Measurements from ENCODE around the gene NTF3.
A peak's percentile ranks its signal among the peaks of the same experiment; 100 is the strongest.

Gene NTF3

GRCh38 chr12:5459051-5459782 is 27.3 kb downstream of the NTF3 start:
- no peak for DNase-seq

DNA sequence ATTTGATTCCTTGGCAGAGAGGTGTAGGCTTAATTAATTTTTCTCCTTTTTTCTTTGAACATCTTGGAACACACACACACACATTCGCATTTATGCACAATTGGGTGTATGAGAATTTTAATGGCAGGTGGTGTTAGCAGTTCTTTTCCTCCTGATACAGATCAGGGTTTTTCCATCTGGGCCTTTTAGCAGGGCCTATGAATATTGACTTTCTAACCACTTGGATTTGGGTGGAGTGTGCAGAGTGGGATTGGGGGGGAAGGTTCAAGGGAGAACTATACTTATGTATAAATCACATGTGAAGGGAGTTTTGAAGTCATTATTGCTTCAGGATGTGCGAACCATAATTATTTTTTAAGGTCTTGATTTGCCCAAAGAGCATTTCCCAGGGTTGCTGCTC is 28.9 kb downstream of the NTF3 start:
- peak; percentile 23 for DNase-seq

DNA sequence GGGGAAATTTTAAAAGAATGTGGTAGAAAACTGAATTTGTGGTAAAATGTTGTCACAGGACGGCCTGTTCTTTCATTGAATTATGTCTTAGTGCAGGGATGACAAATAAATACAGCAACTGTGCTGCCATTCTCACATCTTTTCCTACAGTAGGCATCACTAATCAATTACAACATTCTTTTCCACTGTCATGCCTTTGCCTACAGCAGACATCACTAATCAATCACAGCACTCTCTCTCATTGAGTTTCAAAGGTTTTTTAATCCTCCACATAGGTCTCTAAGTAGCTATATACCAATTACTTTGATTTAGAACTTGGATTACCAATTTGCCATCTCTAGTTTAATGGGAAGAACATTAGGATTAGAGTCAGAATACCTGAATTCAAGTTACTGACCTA is 30.1 kb downstream of the NTF3 start:
- no peak for DNase-seq

DNA sequence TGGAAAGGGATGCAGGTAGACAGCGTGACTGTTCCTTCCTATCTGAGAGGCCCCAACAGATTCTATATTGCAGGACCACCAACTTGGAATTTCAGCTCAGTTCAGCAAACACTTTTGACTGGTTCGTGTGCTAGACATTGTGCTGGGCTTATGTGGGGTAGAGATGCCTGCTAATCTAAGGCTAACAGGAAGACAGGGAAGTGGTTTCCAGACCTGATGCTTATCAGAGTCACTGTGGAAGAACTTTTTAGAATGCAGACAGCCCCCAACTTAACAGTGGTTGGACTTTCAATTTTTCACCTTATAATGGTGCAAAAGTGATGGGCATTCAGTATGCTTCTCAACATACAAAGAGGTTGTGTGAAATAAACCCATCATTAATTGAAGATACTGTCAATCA is 32.2 kb downstream of the NTF3 start:
- no peak for DNase-seq

GRCh38 chr12:5465384-5465783 is 33.5 kb downstream of the NTF3 start:
- DNase-seq, result no peak

DNA sequence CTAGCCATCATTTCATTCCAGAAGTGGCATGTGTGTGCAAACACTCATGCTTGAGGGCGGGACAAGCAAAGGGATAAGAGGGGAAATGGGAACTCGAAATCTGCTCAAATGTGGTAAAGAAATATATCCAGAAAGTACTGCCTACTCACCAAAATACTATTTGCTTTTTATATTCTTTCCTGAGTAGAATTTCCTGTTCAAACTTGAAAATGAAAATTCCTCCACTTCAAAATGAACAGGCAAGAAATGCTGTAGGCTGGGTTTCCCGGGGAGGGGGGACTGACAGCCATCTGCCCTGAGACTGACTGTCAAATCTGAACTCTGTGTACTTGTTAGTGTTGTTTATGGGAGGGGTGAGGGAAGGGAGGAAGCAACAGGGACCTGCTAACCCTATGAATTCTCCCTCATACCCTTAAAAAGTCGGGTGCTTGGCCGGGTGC is 34.6 kb downstream of the NTF3 start:
- no peak for DNase-seq

- DNase-seq, result no peak
These were observed 36.0 kb downstream of the NTF3 start for GRCh38 chr12:5467931-5468330.

DNA sequence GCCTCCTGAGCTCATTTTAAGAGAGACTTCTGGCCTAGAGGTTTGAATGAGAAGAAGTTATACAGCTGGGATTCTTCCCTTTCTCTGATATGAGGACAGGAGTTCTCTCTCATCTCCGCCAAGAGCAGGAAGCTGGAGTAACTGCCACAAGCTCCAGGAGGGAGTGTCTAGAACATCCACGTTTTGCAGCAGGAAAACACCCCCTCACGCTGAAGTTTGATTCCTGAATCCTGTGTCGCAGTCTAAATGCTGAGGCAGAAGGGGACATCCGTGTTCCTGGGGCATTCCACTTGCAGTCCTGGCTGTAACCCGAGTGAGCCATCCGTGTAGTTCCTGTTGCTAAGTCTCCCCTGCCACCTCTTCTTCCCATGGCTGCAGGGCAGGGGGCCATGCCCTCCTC is 38.3 kb downstream of the NTF3 start:
- DNase-seq, result no peak

GRCh38 chr12:5470703-5471102 is 38.8 kb downstream of the NTF3 start:
- no peak for DNase-seq

GRCh38 chr12:5473076-5473782 is 41.3 kb downstream of the NTF3 start:
- no peak for DNase-seq

DNA sequence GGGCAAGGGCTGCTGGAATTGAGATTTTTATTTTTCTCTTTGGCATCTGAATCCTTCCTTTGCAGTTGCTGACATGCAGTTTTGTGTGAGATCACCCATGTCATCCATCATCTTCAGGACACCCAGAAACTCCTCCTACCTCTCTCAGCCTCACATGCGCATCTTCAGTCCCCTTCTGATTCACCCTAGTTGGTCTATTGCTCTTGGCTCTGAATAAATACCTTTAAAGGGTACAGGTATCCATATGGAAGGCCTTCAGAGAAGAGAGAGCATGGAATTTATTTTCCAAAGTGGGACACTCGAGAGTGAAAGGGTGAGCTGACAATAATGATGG is 41.8 kb downstream of the NTF3 start:
- DNase-seq, result no peak

- DNase-seq, result no peak
These were observed 44.4 kb downstream of the NTF3 start for GRCh38 chr12:5476356-5476755.

GRCh38 chr12:5478081-5478706 is 46.3 kb downstream of the NTF3 start:
- no peak for DNase-seq

DNA sequence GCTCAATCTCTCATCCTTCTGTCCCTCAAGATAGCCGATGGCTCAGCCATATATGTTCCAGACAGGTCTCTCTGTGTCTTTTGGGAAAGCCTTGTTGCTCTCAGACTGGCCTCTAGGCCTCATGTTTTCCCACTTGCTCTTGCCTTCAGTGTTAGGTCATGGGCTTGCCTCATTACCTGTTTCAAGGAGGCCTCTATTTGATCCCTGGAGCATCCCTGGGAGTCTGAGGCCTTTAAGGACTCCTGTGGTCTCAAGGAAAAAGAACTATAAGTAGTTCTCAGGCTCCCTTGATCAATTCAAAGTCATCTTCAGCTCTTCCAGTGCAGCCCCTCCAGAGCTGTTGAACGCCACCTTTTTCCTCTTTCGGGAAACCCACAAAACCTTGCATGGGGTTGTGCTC is 47.9 kb downstream of the NTF3 start:
- DNase-seq, result no peak

GRCh38 chr12:5480218-5480937 is 48.5 kb downstream of the NTF3 start:
- peak; percentile 29 for DNase-seq

- peak; percentile 29 for DNase-seq
These were observed 49.0 kb downstream of the NTF3 start for GRCh38 chr12:5480938-5481303.

DNA sequence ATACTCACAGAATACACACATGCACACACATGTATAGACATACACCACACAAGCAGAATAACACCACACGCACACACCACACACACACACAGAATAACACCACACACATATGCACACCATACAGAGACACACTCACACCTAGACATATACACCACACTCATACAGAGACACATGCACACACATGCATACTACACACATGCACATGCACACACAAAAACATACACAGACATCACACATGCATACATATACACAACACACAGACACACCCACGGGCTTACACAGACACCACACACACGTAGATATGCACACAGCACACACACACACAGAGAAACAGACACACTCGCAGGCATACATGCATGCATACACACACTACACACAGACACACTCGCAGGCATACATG is 49.7 kb downstream of the NTF3 start:
- DNase-seq, result no peak

DNA sequence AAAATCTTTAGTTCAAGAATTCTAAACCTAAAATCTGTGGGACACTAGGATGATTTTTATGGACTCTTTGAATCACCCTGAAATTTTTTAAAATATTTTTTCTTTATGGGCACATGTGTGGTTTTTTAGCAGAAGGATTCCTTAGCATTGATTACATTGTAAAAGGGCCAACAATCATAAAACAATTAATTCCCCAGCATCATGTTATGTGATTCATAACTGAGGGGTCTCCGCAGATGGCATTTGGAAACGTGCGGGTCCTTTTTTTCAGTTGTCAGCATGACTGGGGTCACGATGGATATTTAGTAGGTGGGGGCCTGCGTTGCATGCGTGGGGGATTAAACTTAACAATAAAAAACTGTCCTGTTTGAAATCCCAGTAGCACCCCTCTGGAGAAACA is 52.5 kb downstream of the NTF3 start:
- DNase-seq, result no peak

DNA sequence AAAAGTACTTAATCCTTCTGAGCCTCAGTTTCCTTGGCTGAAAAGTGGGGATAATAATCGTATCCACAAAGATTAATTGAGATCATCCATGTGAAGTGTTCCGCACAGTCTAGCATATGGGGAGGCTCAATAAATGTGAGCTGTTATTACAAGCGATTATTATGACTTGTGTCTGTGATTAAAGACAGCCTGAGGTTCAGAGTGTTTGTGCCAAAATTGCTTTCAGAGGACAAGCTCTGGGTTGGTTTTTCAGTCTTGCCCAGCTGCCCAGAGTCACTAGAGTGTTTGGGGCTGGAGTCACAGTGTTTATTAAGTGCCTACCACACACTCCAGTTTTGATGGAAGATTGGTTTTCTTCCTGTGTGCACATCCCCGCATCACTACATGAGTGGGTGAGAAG is 53.5 kb downstream of the NTF3 start:
- peak; percentile 73 for DNase-seq

GRCh38 chr12:5487076-5487475 is 55.2 kb downstream of the NTF3 start:
- DNase-seq, result no peak

GRCh38 chr12:5487948-5488625 is 56.2 kb downstream of the NTF3 start:
- DNase-seq, result no peak

DNA sequence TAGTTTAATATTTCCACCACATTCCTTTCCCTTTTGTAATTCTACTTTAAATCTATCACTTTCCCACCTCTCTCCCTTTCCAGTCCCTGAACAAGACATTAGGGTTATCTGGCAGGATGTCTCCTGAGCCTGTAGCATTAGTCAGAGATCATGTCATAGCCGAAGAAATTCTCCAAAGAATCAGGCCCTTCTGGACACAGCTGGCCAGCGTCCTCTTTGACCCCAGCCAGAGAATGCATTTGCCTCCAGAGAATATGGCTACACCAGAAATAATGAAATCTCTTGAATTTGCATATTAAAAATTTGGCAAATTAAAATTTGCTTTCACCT is 56.7 kb downstream of the NTF3 start:
- DNase-seq, result no peak

- DNase-seq, result no peak
These were observed 57.1 kb downstream of the NTF3 start for GRCh38 chr12:5489017-5489416.
